WTC11 (cell line): Measurements from ENCODE around the gene INSC. TPM values are rescaled to one million over a fixed set of nuclear protein-coding genes. Genes with fewer than 3 reads are reported as not detected.

Source experiments
- ATAC-seq: fragments of 200-7000 bp; cut with Tn5 transposase; 2 replicates; pipeline ENCODE4 v1.10.0; 2021; ENCODE audit warnings: mild to moderate bottlenecking, moderate library complexity
- CTCF ChIA-PET: fragments of 300-600 bp; sonication (Branson Sonifier 250); formaldehyde crosslinking; loops from one replicate; lab custom pipeline; 2021; ENCODE audit warnings: antibody characterized with exemption; lab: Charles Lee
- POLR2A ChIA-PET: fragments of 350-600 bp; sonication (Branson Sonifier 250); formaldehyde crosslinking; loops from one replicate; lab custom pipeline; 2021; ENCODE audit warnings: antibody characterized with exemption; lab: Charles Lee
- DNase-seq: peaks from one replicate; pipeline ENCODE4 v3.0.0; 2021; ENCODE audit warnings: low spot score
- H3K27ac Mint-ChIP-seq: 2 replicates; pipeline ENCODE4 v1.8.0; 2021; ENCODE audit warnings: mixed read lengths
- H3K27me3 Mint-ChIP-seq: 2 replicates; pipeline ENCODE4 v1.8.0; 2021; ENCODE audit warnings: low read depth, mild to moderate bottlenecking, moderate library complexity, mixed read lengths
- H3K36me3 Mint-ChIP-seq: 2 replicates; pipeline ENCODE4 v1.8.0; 2021; ENCODE audit warnings: mixed read lengths
- H3K4me1 Mint-ChIP-seq: 2 replicates; pipeline ENCODE4 v1.8.0; 2022; ENCODE audit warnings: mixed read lengths
- H3K4me3 Mint-ChIP-seq: 2 replicates; pipeline ENCODE4 v1.8.0; 2021; ENCODE audit warnings: mild to moderate bottlenecking, moderate library complexity, mixed read lengths
- H3K9me3 Mint-ChIP-seq: 2 replicates; pipeline ENCODE4 v1.8.0; 2021; ENCODE audit warnings: mixed read lengths
- CREB1 ChIP-seq: sonication (generic); formaldehyde crosslinking; IDR thresholded peaks from 2 replicates; pipeline ENCODE4 v1.8.0; 2023; ENCODE audit warnings: mild to moderate bottlenecking, missing genetic modification reagents
- CREM ChIP-seq: sonication (generic); formaldehyde crosslinking; IDR thresholded peaks from 2 replicates; pipeline ENCODE4 v1.8.1; 2022; ENCODE audit warnings: mild to moderate bottlenecking, missing genetic modification reagents, moderate library complexity
- FOXJ3 ChIP-seq: sonication (generic); formaldehyde crosslinking; IDR thresholded peaks from 2 replicates; pipeline ENCODE4 v1.9.0; 2021; ENCODE audit warnings: missing genetic modification reagents, mild to moderate bottlenecking, borderline replicate concordance
- FOXK1 ChIP-seq: sonication (generic); formaldehyde crosslinking; IDR thresholded peaks from 2 replicates; pipeline ENCODE4 v1.8.0; 2022; ENCODE audit warnings: mild to moderate bottlenecking, moderate library complexity, missing genetic modification reagents
- JAZF1 ChIP-seq: fragments of 250-450 bp; sonication (Bioruptor Pico); IDR thresholded peaks from 2 replicates; pipeline ENCODE4 v1.9.0; 2021; ENCODE audit warnings: moderate library complexity, mild to moderate bottlenecking, inconsistent platforms
- NR1H2 ChIP-seq: sonication (generic); formaldehyde crosslinking; IDR thresholded peaks from 2 replicates; pipeline ENCODE4 v1.9.0; 2021; ENCODE audit warnings: mild to moderate bottlenecking, moderate library complexity, missing genetic modification reagents
- NR2C2 ChIP-seq: sonication (generic); formaldehyde crosslinking; IDR thresholded peaks from 2 replicates; pipeline ENCODE4 v1.8.0; 2022; ENCODE audit warnings: mild to moderate bottlenecking, missing genetic modification reagents
- OVOL2 ChIP-seq: fragments of 250-450 bp; sonication (Bioruptor Pico); IDR thresholded peaks from 2 replicates; pipeline ENCODE4 v1.9.0; 2021; ENCODE audit warnings: mild to moderate bottlenecking, borderline replicate concordance
- TP53 ChIP-seq: sonication (generic); formaldehyde crosslinking; IDR thresholded peaks from 2 replicates; pipeline ENCODE4 v1.8.1; 2023; ENCODE audit warnings: mild to moderate bottlenecking, missing genetic modification reagents
- USF1 ChIP-seq: sonication (generic); formaldehyde crosslinking; IDR thresholded peaks from 2 replicates; pipeline ENCODE4 v1.8.0; 2022; ENCODE audit warnings: mild to moderate bottlenecking, missing genetic modification reagents
- ZBTB21 ChIP-seq: sonication (generic); formaldehyde crosslinking; IDR thresholded peaks from 2 replicates; pipeline ENCODE4 v1.8.1; 2023; ENCODE audit warnings: mild to moderate bottlenecking, missing genetic modification reagents, borderline replicate concordance
- ZNF121 ChIP-seq: sonication (generic); formaldehyde crosslinking; IDR thresholded peaks from 2 replicates; pipeline ENCODE4 v1.8.0; 2023; ENCODE audit warnings: missing genetic modification reagents
- ZNF263 ChIP-seq: sonication (generic); formaldehyde crosslinking; IDR thresholded peaks from 2 replicates; pipeline ENCODE4 v1.8.1; 2022; ENCODE audit warnings: low read depth, mild to moderate bottlenecking, moderate library complexity, missing genetic modification reagents
- ZNF425 ChIP-seq: fragments of 250-450 bp; sonication (Bioruptor Pico); conservative IDR thresholded peaks from 2 replicates; pipeline ENCODE4 v1.9.0; 2021; ENCODE audit warnings: mild to moderate bottlenecking
- ZSCAN18 ChIP-seq: fragments of 250-450 bp; sonication (Bioruptor Pico); IDR thresholded peaks from 2 replicates; pipeline ENCODE4 v2.1.2; 2022; ENCODE audit warnings: mild to moderate bottlenecking, moderate library complexity
- total RNA-seq: library from RNA; stranded (reverse); gene quantifications from 3 replicates; pipeline ENCODE4 v1.2.3, GENCODE V29; 2021
- TF ChIP-seq, protein P1 (sequence below): sonication (generic); formaldehyde crosslinking; IDR thresholded peaks from 2 replicates; pipeline ENCODE4 v1.8.1; 2023; ENCODE audit warnings: mild to moderate bottlenecking, missing genetic modification reagents
- TF ChIP-seq, protein P2 (sequence below): sonication (generic); formaldehyde crosslinking; IDR thresholded peaks from 2 replicates; pipeline ENCODE4 v1.8.1; 2022; ENCODE audit warnings: mild to moderate bottlenecking, missing genetic modification reagents, moderate library complexity, borderline replicate concordance

Gene INSC
- total RNA-seq, 1 experiment from 2014 or later: 0.44 TPM

DNA sequence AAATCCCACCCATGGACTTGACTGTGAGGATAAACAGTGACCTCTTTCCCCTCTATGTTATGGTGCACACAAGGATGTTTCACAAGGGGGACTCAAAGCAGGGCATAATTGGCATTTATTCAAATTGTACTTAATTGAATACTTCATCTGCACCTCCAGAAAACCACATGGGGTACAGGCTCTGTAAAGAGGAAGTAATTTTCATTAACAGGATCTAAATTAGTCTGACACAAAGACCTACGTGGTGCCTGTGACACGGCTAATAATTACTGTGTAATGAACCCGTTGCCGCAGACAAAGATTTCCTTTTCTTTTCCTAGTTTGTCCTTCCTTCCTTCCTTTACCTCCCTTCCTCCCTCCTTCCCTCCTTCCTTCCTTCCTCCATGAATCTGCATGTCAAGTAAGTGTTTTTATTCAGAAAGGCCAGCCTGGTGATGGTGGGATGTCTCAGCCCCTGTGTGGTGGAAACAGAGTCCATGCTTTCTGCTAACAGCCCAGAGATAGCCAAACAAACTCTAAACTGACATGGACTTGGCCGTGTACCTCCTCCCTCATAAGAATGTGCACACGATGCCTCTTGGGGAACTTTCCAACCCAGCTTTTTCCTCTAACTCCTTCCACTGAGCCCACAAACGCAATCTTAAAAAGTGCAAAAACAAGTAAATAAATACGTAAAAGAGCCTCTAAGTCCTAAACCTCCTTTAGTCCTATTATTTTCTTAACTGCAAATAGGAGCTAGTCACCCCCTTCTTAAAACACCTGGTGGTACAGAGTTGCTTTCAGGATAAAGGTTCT lies 118.8 kb downstream of the INSC start:
- POLR2A ChIA-PET: no interaction called here
- DNase-seq (no peak), ATAC-seq (no peak)
- no peaks in the 10 kb centered on the region for H3K27me3 Mint-ChIP-seq
- CTCF ChIA-PET: no interaction called here
- H3K4me3 Mint-ChIP-seq: no peak overlapping the region
- peaks cover 20% of the 10 kb centered on the region for H3K4me1 Mint-ChIP-seq
- no peaks in the 10 kb centered on the region for H3K36me3 Mint-ChIP-seq
- no peak for TF ChIP-seq USF1 (CRISPR knock-in tag)
- TF ChIP-seq, protein P1, sequence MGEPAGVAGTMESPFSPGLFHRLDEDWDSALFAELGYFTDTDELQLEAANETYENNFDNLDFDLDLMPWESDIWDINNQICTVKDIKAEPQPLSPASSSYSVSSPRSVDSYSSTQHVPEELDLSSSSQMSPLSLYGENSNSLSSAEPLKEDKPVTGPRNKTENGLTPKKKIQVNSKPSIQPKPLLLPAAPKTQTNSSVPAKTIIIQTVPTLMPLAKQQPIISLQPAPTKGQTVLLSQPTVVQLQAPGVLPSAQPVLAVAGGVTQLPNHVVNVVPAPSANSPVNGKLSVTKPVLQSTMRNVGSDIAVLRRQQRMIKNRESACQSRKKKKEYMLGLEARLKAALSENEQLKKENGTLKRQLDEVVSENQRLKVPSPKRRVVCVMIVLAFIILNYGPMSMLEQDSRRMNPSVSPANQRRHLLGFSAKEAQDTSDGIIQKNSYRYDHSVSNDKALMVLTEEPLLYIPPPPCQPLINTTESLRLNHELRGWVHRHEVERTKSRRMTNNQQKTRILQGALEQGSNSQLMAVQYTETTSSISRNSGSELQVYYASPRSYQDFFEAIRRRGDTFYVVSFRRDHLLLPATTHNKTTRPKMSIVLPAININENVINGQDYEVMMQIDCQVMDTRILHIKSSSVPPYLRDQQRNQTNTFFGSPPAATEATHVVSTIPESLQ (CRISPR knock-in tag): no peak
- no peak for TF ChIP-seq OVOL2 (CRISPR knock-in tag)
- no peaks in the 10 kb centered on the region for H3K9me3 Mint-ChIP-seq
- no peak overlapping the region for H3K27ac Mint-ChIP-seq

- DNase-seq (no peak), ATAC-seq (no peak)
- TF ChIP-seq ZNF121 (CRISPR knock-in tag) (no peak), NR1H2 (CRISPR knock-in tag) (no peak), NR2C2 (CRISPR knock-in tag) (no peak), FOXK1 (no peak), CREB1 (no peak), FOXJ3 (CRISPR knock-in tag) (no peak), JAZF1 (no peak), CREM (CRISPR knock-in tag) (no peak), TP53 (CRISPR knock-in tag) (no peak), ZNF425 (no peak), ZSCAN18 (CRISPR knock-in tag) (no peak), ZNF263 (CRISPR knock-in tag) (no peak), ZBTB21 (CRISPR knock-in tag) (no peak)
- TF ChIP-seq, protein P2, sequence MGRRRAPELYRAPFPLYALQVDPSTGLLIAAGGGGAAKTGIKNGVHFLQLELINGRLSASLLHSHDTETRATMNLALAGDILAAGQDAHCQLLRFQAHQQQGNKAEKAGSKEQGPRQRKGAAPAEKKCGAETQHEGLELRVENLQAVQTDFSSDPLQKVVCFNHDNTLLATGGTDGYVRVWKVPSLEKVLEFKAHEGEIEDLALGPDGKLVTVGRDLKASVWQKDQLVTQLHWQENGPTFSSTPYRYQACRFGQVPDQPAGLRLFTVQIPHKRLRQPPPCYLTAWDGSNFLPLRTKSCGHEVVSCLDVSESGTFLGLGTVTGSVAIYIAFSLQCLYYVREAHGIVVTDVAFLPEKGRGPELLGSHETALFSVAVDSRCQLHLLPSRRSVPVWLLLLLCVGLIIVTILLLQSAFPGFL: no peak
- no peak overlapping the region for H3K27ac Mint-ChIP-seq
- H3K27me3 Mint-ChIP-seq: no peaks in the 10 kb centered on the region
- H3K4me1 Mint-ChIP-seq: peaks cover 20% of the 10 kb centered on the region
- ChIA-PET POLR2A (no interaction called here), CTCF (interaction anchor here (0.8 kb wide), 1 partner anchor 42 kb away, joined by 3 read pairs; no protein-coding TSS in a partner anchor)
- H3K9me3 Mint-ChIP-seq: no peaks in the 10 kb centered on the region
- no peak overlapping the region for H3K4me3 Mint-ChIP-seq
- no peaks in the 10 kb centered on the region for H3K36me3 Mint-ChIP-seq
These were observed 120.1 kb downstream of the INSC start for GRCh38 chr11:15234796-15235195.
